ENCODE data around the gene BMX.

Gene BMX

GRCh38 chrX:15500497-15500966, at the start of gene BMX:
TSS of gene BMX (plus strand) at chrX:15500807. CDS start at chrX:15508354, 7,547 bp downstream.
- Histone ChIP-seq H3K9me3 (no peaks in the 10 kb centered on the region), H3K4me3 (no peak within 1 kb of the TSS), H3K36me3 (no peaks in the 10 kb centered on the region), H3K27me3 (no peaks in the 10 kb centered on the region), H3K27ac (no peak within 1 kb of the TSS), H3K4me1 (no peaks in the 10 kb centered on the region)
- intact Hi-C loops (cut with DNase I; ENCODE audit: low total_unique reads): no loop called here
- peak in 1 of 2 donors; percentile 31 for DNase-seq
- no peak for TF ChIP-seq CTCF (IDR thresholded peaks at IDR 0.05)

- TF ChIP-seq CTCF (IDR thresholded peaks at IDR 0.05): no peak
- Histone ChIP-seq H3K36me3 (peaks cover 0 to 13% (median 11%) of the 10 kb centered on the region in 3 donors), H3K9me3 (no peaks in the 10 kb centered on the region), H3K4me3 (no peak overlapping the region), H3K4me1 (no peaks in the 10 kb centered on the region), H3K27ac (no peak overlapping the region), H3K27me3 (no peaks in the 10 kb centered on the region)
- DNase-seq: peak; percentile 24 to 67
- intact Hi-C loops (cut with DNase I; ENCODE audit: low total_unique reads): no loop called here
Observed at GRCh38 chrX:15451913-15452312, 48.7 kb upstream of the BMX start.

GRCh38 chrX:15464704-15465103, 35.9 kb upstream of the BMX start:
- no peaks in the 10 kb centered on the region for H3K4me1 ChIP-seq
- no peak overlapping the region for H3K4me3 ChIP-seq
- TF ChIP-seq CTCF (IDR thresholded peaks at IDR 0.05): no peak
- H3K27me3 ChIP-seq: no peaks in the 10 kb centered on the region
- no peaks in the 10 kb centered on the region for H3K9me3 ChIP-seq
- intact Hi-C loops (cut with DNase I; ENCODE audit: low total_unique reads): no loop called here
- H3K27ac ChIP-seq: no peak overlapping the region
- H3K36me3 ChIP-seq: no peaks in the 10 kb centered on the region
- DNase-seq: no peak

- no peaks in the 10 kb centered on the region for H3K27me3 ChIP-seq
- no peak overlapping the region for H3K27ac ChIP-seq
- H3K36me3 ChIP-seq: no peaks in the 10 kb centered on the region
- no peaks in the 10 kb centered on the region for H3K4me1 ChIP-seq
- intact Hi-C loops (cut with DNase I; ENCODE audit: low total_unique reads): no loop called here
- H3K9me3 ChIP-seq: no peaks in the 10 kb centered on the region
- no peak for DNase-seq
- no peak overlapping the region for H3K4me3 ChIP-seq
- TF ChIP-seq CTCF (IDR thresholded peaks at IDR 0.05): no peak
Observed at GRCh38 chrX:15465347-15465746, 35.3 kb upstream of the BMX start.

GRCh38 chrX:15465896-15466651, 34.5 kb upstream of the BMX start:
- TF ChIP-seq CTCF (IDR thresholded peaks at IDR 0.05): no peak
- Histone ChIP-seq H3K27me3 (no peaks in the 10 kb centered on the region), H3K4me1 (no peaks in the 10 kb centered on the region), H3K27ac (no peak overlapping the region), H3K9me3 (no peaks in the 10 kb centered on the region), H3K4me3 (no peak overlapping the region), H3K36me3 (no peaks in the 10 kb centered on the region)
- intact Hi-C loops (cut with DNase I; ENCODE audit: low total_unique reads): no loop called here
- no peak for DNase-seq
